GM18511 (cell line): Measurements from ENCODE around the gene LPGAT1.
"Not testable (repeated sequence)": the region's sequence is repeated elsewhere in the genome, so short reads cannot be mapped to it uniquely, and the experiment has no call there.

ENCODE experiments used
- ATAC-seq: cut with Tn5 transposase; IDR thresholded peaks from one replicate; pipeline ENCODE4 v1.9.1; 2021; ENCODE audit warnings: mild to moderate bottlenecking, moderate library complexity; ENCODE audit not compliant: unreplicated experiment

Gene LPGAT1

DNA sequence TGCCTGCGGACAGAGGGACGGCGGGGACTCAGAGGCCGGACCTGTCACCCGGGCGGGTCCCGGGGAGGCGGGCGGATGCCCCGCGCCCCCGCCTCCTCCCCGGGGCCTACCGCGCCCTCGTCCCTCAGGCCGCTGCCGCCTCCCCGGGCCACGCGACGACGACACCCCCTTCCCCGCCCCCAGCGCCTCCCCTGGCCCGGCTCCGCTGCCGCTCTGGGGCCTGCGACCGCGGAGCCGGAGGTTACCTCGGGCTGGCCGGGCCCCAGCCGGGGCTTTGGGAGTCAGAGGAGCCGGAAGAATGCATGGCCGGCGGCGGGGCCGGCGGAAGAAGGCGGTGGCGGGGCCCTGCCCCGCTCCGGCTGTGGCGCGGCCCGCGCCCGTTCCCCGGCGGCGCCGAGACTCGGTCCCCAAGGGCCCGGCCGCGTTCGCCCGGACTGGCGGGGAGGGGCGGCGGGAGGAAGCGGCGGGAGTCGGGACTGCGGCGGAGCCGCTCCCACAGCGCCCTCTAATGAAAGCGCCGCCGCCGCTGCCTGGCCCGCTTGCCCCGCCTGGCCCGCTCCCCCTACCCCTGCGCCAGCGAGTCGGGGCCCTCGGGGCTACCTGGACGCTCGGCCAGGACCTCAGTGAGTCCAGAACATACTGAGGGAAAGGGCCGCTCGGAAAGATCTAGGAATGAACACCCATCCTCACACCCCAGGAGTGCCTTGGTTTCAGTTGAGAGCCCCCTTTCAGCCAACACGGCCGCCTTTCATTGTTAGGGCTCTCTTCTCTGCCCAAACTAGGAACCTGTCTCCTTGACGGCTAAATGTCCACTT, at the start of gene LPGAT1:
LPGAT1 (minus strand) TSS at position 436 of the 815 bp plus-strand sequence. CDS start 1,467 bp downstream, outside the sequence.
- ATAC-seq, result peak; percentile 77

- ATAC-seq, result no peak
Measured at GRCh38 chr1:211879475-211879874, 48.9 kb upstream of the LPGAT1 start.

GRCh38 chr1:211876851-211877590, 46.5 kb upstream of the LPGAT1 start:
- no peak for ATAC-seq

- no peak for ATAC-seq
Measured at GRCh38 chr1:211875541-211875940, 45.0 kb upstream of the LPGAT1 start.

GRCh38 chr1:211874521-211875347, 44.2 kb upstream of the LPGAT1 start:
- no peak for ATAC-seq

- ATAC-seq, result not testable (repeated sequence)
Measured at GRCh38 chr1:211873731-211874130, 43.2 kb upstream of the LPGAT1 start.

DNA sequence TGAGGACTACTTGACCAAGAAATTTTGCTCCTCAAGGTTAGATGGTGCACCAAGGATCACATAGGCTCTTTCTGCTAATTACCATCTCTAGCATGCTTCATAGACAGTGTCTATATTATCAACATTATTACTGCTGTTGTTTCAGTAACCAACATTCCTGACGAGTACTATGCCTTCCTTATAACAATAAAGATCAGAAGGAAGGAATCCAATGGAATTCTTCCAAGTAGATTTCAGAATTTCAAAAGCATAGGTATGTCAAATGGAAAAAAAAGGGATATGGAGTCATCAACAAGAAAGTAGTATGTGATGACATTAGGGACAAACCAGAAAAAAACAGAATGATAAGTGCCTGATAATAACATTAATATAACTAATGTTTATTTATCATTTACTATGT, 39.6 kb upstream of the LPGAT1 start:
- no peak for ATAC-seq

DNA sequence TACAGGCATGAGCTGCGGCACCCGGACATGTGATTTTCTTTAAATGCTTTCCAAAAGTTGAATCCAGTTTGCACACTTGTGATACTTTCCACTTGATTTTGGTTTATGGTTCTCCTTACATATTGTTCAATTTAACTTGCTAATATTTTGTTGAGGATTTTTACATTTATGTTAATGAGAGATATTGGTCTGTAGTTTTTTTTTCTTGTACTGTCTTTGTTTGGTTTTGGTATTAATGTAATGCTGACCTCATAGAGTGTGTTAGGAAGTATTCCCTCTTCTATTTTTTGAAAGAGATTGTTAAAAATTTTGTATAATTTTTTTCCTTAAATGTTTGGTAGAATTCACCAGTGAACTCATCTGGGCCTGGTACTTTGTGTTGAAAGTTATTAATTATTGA, 34.6 kb upstream of the LPGAT1 start:
- ATAC-seq, result no peak

DNA sequence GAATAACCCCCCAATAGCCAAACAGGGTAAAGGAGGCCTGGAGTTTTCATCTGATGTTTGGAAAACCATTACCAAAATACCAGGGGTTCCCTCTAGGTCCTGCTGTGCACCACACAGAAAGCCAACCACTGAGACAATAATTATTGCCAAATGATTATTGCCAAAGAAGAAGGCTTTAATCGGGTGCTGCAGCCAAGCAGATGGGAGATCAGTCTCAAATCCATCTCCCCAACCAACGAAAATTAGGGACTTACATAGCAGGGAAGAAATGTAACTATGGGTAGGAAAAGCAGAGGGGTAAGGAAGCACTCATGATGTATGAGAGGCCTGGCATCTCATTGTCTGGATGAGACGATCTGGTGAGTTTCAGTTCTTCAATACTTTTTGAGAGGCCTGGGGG, 28.8 kb upstream of the LPGAT1 start:
- no peak for ATAC-seq

GRCh38 chr1:211851174-211851573, 20.6 kb upstream of the LPGAT1 start:
- ATAC-seq, result no peak

DNA sequence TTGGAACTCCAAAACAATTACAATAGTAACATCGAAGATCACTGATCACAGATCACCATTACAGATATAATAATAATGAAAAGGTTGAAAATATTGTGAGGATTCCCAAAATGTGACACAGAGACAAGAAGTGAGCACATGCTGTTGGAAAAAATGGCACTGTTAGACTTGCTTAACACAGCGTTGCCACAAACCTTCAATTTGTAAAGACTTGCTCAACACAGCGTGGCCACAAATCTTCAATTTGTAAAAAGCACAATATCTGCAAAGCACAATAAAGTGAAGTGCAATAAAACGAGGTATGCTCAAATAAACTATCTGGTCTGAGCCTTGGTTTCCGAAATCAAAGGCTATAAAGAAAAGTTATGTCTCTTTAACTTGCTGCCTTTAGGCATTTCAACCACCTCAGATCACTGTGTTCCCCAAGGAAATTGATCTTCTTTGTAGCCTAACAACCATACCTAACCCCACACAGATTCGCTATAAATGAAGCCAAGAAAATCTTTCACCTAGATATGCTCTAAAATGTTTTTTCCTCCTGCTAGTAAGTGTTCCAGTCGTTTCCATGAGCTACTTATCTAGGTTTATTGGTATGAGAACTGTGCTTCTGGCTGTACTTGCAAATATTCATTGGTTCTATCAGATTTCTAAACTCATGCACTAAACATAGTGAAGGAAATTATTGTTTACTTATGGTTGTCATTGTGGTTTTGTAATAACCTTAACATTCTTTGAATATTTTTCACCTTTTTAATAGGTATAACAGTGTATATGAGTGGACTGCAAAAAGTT, 13.1 kb upstream of the LPGAT1 start:
- ATAC-seq, result no peak

GRCh38 chr1:211843018-211843417, 12.5 kb upstream of the LPGAT1 start:
- no peak for ATAC-seq

GRCh38 chr1:211842518-211842917, 12.0 kb upstream of the LPGAT1 start:
- no peak for ATAC-seq

GRCh38 chr1:211839106-211839505, 8.5 kb upstream of the LPGAT1 start:
- no peak for ATAC-seq

- ATAC-seq, result no peak
Measured at GRCh38 chr1:211833174-211833820, 2.7 kb upstream of the LPGAT1 start.

GRCh38 chr1:211832661-211833060, 2.1 kb upstream of the LPGAT1 start:
- no peak for ATAC-seq

- no peak for ATAC-seq
Measured at GRCh38 chr1:211831558-211832323, 1.2 kb upstream of the LPGAT1 start.

DNA sequence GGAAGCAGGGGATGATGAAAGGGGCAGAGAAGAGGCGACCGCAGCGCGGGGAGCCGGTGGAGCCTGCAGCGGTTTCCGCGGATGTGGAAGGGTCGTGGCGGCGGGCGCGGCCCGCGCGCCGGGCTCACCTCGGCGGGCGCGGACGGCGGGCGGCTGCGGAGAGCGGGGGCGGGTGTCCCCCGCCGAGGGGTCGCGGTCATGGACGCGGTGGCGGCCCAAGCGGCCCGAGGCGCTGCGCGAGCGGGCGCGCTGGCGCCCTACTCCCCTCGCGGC, 572 bp downstream of the LPGAT1 start:
- peak; percentile 30 for ATAC-seq

DNA sequence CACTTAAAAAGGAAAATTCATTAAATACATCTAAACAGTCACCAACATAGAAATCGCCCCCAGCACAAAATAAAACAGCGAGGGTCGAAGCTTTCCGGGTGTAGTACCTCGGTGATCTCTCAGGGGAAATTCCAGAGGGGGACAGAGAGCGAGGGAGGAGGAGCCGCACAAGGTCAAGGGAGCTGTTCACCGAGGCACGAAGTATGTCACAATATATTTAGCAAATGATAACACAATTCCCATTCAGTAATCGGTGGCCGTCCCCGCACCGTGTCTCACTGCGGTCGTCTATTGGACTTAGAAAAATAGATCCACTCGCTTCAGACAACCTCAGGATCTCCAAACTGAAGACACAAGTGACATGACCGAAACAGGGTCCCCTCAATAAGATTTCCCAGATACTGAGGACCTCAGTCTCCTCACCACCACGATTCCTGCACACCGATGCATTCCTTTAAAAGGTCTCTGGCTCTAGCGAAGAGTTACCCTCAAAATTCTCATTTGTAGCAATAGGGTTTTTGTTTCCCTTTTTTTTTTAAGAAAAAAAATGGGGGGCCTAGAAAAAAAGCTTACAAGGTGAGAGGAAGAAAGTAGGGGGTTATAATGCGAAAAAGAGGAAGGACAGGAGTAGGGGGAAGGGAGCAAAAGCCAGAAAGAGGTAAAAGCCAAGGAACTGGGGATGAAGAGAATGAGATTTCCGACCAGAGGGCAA, 1.1 kb downstream of the LPGAT1 start:
- ATAC-seq, result no peak
